Erythroblast (primary cell): Measurements from ENCODE around the gene AMER2.

Experiments
- GATA1 ChIP-seq: IDR thresholded peaks from 2 replicates; pipeline ENCODE4 v1.6.1; 2011; ENCODE audit warnings: low read depth, mild to moderate bottlenecking, control low read depth, low read length, moderate library complexity
- POLR2A ChIP-seq: IDR thresholded peaks from 2 replicates; pipeline ENCODE4 v1.6.1; 2011; ENCODE audit warnings: mild to moderate bottlenecking, low read length

DNA sequence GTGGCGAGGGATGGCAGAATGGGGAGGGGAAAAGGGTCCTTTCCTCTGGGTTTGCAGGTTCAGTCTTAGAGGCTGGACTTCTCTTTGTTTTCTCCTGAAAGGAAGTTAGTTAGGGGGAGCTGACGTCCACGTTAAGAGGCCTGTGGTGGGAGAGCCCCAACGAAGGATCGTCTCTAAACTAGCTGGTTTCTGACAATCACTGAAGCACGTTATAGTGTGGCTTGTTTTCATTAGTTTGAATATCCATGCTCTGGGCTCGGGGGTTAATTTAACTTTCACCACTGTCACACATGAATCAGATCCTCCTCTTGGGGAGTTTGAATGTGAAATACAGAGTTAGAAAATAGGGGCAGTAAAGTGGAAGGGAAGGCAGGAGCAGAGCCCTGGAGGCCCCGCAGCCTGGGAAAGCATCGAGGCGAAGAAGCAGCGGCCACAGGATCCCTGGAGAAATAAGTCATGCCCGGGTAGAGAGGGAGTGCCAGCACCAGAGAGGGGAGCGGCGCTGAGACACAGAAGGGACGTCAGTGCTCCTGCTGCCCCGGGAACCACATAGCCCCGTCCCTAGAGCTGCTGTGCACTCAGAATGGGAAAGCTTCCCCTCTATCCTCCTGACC is 31.1 kb upstream of the AMER2 start:
- TF ChIP-seq POLR2A (no peak), GATA1 (no peak)
